Mesodermal cell (in vitro differentiated cells): ENCODE data around the gene DLG5.
A peak's percentile ranks its signal among the peaks of the same experiment; 100 is the strongest.

Experiments used
- H3K27ac ChIP-seq: 2 replicates; pipeline ENCODE4 v1.7.0; 2013; ENCODE audit warnings: mild to moderate bottlenecking, low read depth, low read length, moderate library complexity; ENCODE audit not compliant: severe bottlenecking
- H3K36me3 ChIP-seq: 2 replicates; pipeline ENCODE4 v1.7.1; 2013; ENCODE audit warnings: mild to moderate bottlenecking, low read length, moderate library complexity; ENCODE audit not compliant: control insufficient read depth, insufficient read depth
- H3K4me1 ChIP-seq: one replicate; pipeline ENCODE4 v1.7.1; 2013; ENCODE audit warnings: mild to moderate bottlenecking, low read length; ENCODE audit not compliant: insufficient read depth, control insufficient read depth, poor library complexity, severe bottlenecking
- H3K4me3 ChIP-seq: 2 replicates; pipeline ENCODE4 v1.7.0; 2013; ENCODE audit warnings: low read length, control low read depth, mild to moderate bottlenecking; ENCODE audit not compliant: insufficient read depth, poor library complexity, severe bottlenecking; ENCODE audit errors: extremely low read depth
- H3K9me3 ChIP-seq: 2 replicates; pipeline ENCODE4 v1.7.1; 2013; ENCODE audit warnings: mild to moderate bottlenecking, low read length, moderate library complexity; ENCODE audit not compliant: control insufficient read depth
- WGBS, 2 experiments: methylation state at CpG; one replicate each; pipeline ENCODE4 v1.1.5; 2013; ENCODE audit warnings: missing lambda C conversion rate in 2 of 2; ENCODE audit not compliant: insufficient coverage in 2 of 2; 5-methylcytosine and 5-hydroxymethylcytosine counted together

DLG5 gene

GRCh38 chr10:77904100-77904840 is 22.3 kb downstream of the DLG5 start:
- Histone ChIP-seq H3K36me3 (peaks cover 30% of the 10 kb centered on the region), H3K4me1 (peaks cover 16% of the 10 kb centered on the region), H3K4me3 (no peak overlapping the region), H3K9me3 (no peaks in the 10 kb centered on the region), H3K27ac (no peak overlapping the region)
- 82 to 95% methylated on average over 5 to 7 of the region's 8 CpGs for WGBS, 2 experiments

DNA sequence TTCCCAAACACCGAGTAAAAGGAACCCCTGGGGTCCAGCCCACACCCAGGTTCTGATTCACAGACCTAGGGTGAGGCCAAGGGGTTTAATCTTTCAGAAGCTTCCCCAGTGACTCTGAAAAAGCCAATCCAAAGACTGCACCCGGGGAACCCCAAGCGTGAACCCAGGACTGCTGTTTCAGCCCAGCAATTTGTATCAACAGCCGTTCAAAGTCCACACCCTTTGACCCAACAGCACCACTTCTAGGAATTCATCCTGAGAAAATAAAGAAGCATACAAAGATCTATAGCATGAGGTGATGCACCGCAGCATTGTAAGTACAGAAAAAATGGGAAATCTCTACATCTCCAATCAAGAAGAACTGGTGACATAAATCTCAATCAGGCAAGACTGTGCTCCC is 24.4 kb downstream of the DLG5 start:
- Histone ChIP-seq H3K4me1 (peaks cover 22% of the 10 kb centered on the region), H3K9me3 (no peaks in the 10 kb centered on the region), H3K27ac (no peak overlapping the region), H3K4me3 (no peak overlapping the region), H3K36me3 (peaks cover 26% of the 10 kb centered on the region)
- WGBS, 2 experiments = 78 to 87% methylated on average over 3 to 5 of the region's 5 CpGs

- H3K36me3 ChIP-seq = peaks cover 23% of the 10 kb centered on the region
- 91 to 98% methylated on average over 6 of the region's 6 CpGs for WGBS, 2 experiments
- H3K4me1 ChIP-seq = peaks cover 22% of the 10 kb centered on the region
- H3K4me3 ChIP-seq = no peak overlapping the region
- H3K9me3 ChIP-seq = no peaks in the 10 kb centered on the region
- H3K27ac ChIP-seq = no peak overlapping the region
Measured at GRCh38 chr10:77901743-77902142, 24.8 kb downstream of the DLG5 start.

- H3K36me3 ChIP-seq = peaks cover 14% of the 10 kb centered on the region
- WGBS, 2 experiments = 86 to 95% methylated on average over 3 of the region's 4 CpGs
- no peaks in the 10 kb centered on the region for H3K9me3 ChIP-seq
- H3K4me1 ChIP-seq = peaks cover 22% of the 10 kb centered on the region
- H3K27ac ChIP-seq = peak overlapping the region; percentile 16
- H3K4me3 ChIP-seq = no peak overlapping the region
Measured at GRCh38 chr10:77899690-77900089, 26.9 kb downstream of the DLG5 start.

DNA sequence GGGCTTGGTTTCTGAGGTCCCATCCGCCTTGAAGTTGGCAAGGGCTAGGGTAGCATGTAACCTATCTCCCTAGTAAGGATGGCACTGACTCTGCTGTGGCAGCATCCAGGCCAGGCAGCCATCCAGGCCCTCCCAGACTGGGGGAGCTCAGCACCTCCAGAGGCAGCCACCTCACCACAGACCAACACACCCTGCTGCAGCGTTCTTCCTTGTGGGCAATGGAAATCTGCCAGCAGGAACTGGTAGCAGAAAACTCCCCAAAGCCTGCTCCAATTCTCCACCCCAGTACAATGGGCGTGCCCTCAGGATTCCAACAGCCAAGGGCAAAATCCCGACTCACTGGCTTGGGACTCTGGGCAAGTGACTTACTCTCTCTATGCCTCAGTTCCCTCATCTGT is 27.5 kb downstream of the DLG5 start:
- Histone ChIP-seq H3K27ac (no peak overlapping the region), H3K4me3 (no peak overlapping the region), H3K36me3 (peaks cover 8% of the 10 kb centered on the region), H3K4me1 (peaks cover 25% of the 10 kb centered on the region), H3K9me3 (no peaks in the 10 kb centered on the region)
- 87 to 91% methylated on average over 2 to 4 of the region's 4 CpGs for WGBS, 2 experiments

DNA sequence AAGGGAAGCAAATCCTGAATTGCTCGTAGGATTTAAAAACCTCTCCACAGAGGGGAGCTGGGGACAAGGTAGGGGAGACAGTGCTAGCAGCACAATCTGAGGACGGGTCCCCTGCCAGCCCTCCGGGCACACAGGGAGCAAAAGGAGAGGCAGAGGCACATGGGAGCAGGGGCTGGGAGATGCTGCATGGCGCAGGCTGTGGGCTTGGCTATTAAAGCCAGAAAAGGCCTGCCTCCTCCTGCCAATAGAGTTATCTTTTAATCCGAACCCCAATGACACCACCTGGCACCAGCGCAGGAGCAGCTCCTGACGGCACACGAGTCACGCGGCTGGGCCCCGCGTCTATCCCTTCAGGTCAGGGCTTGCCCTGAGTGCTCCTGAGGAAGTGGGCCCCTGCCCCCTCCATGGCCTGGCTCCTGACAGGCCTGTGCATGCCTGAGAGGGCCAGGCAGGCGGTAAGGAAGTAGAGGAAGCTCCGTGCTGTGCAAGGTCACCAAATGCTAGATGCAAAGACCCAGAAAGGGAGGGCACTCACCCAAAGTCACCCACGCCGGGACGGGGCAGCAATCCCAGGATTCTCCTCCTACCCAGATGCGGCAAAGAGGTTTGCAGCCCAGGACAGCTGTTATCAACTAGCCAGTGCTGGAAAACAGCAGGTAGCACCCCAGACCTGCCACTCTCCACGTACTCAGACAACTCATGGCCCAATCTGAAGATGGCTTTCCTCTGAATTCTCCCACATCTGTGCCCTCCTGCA is 28.1 kb downstream of the DLG5 start:
- no peak overlapping the region for H3K27ac ChIP-seq
- H3K4me1 ChIP-seq = peaks cover 29% of the 10 kb centered on the region
- WGBS, 2 experiments = 78 to 81% methylated on average over 12 to 19 of the region's 19 CpGs
- H3K9me3 ChIP-seq = no peaks in the 10 kb centered on the region
- peaks cover 4% of the 10 kb centered on the region for H3K36me3 ChIP-seq
- no peak overlapping the region for H3K4me3 ChIP-seq

- no CpG with 5 or more reads among the region's 3 CpGs for WGBS, 2 experiments
Measured at GRCh38 chr10:77896058-77896457, 30.5 kb downstream of the DLG5 start.

GRCh38 chr10:77894058-77894457 is 32.5 kb downstream of the DLG5 start:
- no peaks in the 10 kb centered on the region for H3K9me3 ChIP-seq
- 44 to 56% methylated on average over 2 to 3 of the region's 3 CpGs for WGBS, 2 experiments
- H3K36me3 ChIP-seq = peaks cover 4% of the 10 kb centered on the region
- H3K27ac ChIP-seq = no peak overlapping the region
- no peak overlapping the region for H3K4me3 ChIP-seq
- H3K4me1 ChIP-seq = peaks cover 37% of the 10 kb centered on the region

More at GRCh38 chr10:77896058-77896457, 30.5 kb downstream of the DLG5 start:
- Histone ChIP-seq H3K36me3 (peaks cover 8% of the 10 kb centered on the region), H3K27ac (no peak overlapping the region), H3K4me1 (peaks cover 37% of the 10 kb centered on the region), H3K9me3 (no peaks in the 10 kb centered on the region), H3K4me3 (no peak overlapping the region)

- Histone ChIP-seq H3K27ac (no peak overlapping the region), H3K4me3 (no peak overlapping the region), H3K36me3 (peaks cover 4% of the 10 kb centered on the region), H3K9me3 (no peaks in the 10 kb centered on the region), H3K4me1 (peaks cover 37% of the 10 kb centered on the region)
- 84 to 98% methylated on average over 7 to 8 of the region's 8 CpGs for WGBS, 2 experiments
Measured at GRCh38 chr10:77893386-77893785, 33.2 kb downstream of the DLG5 start.

GRCh38 chr10:77892761-77893160 is 33.8 kb downstream of the DLG5 start:
- H3K27ac ChIP-seq = no peak overlapping the region
- 88 to 91% methylated on average over 2 of the region's 5 CpGs for WGBS, 2 experiments

More at GRCh38 chr10:77892761-77893160, 33.8 kb downstream of the DLG5 start:
- Histone ChIP-seq H3K4me1 (peaks cover 40% of the 10 kb centered on the region), H3K36me3 (peaks cover 4% of the 10 kb centered on the region), H3K9me3 (no peaks in the 10 kb centered on the region), H3K4me3 (no peak overlapping the region)
